ENCODE data around the gene TPSD1.
"Not testable (repeated sequence)": the region's sequence is repeated elsewhere in the genome, so short reads cannot be mapped to it uniquely, and the experiment has no call there.

TPSD1 gene

DNA sequence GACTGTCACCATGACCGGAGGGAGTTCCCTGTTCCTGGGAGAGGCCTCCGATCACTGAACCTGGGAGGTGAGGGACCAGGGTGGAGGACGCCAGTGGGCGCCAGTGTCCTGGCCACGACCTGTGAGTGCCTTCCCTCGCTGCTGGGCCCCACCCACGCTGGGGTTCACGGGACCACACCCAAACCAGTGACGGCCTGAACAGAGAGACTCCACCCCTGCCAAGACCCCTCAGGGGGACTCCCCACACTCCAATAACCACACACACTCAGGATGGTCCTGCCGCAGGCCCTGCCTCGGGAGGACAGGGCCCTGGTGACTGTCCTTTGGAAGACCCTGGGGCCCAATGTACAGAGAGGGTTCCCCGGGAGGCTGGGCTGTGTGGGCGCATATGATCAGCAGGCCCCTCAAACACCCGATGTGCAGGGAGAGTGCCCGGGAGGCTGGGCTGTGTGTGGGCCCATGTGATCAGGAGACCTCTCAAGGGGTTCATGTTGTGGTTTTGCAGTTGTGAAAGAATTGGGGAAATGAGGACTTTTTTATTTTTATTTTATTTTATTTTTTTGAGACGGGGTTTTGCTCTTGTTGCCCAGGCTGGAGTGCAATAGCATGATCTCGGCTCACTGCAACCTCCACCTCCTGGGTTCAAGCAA is 26.6 kb downstream of the TPSD1 start:
- DNase-seq (ENCODE audit: low read depth): no peak

DNA sequence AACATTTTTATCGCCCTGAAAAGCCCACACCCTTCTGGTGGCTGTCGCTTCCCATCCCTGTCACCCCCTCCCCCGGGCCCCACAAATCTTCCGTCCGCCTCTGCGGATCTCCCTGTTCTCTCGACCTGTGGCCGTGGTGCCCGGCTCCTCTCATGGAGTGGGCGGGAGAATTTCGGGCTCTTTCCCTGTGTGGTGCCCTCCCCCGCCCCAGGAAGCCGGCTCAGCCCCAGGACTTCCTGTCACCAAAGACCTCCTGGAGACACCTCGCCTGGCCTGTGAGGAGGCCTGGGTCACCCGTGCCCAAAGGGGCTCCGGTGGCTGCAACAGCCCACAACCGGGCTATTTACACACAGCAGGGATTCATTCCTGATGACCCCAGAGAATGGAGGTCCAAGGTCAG is 27.4 kb downstream of the TPSD1 start:
- no peak for DNase-seq (ENCODE audit: low read depth)

DNA sequence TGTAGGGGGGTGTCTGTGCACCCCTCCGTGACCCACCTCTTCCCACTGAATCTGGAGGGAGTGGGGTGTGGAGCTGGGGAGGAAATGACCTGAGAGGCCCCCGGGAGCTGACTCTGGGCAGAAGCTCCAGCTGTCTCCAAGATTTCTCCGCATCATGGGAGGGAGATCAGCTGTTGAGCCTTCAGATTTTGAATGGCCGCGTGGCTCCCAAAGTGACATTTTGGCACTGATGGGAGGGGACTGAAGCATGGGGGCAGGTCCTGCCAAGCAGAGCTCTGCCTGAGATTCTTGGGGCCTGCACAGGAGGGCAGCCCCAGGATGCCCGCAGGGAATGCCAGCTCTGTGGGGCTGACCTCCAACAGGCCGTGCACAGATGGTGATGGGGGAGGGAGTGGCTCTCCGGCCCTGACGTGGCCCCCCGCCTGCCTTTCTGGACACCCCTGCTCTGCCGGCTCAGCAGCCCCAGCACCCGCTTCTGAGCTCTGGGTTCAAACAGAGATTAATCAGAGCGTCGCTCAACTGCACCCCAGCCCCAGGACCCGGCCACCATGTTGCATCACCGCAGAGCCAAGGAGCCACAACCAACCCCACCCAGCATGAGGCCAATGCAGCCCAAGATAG is 28.2 kb downstream of the TPSD1 start:
- DNase-seq (ENCODE audit: low read depth): no peak

DNA sequence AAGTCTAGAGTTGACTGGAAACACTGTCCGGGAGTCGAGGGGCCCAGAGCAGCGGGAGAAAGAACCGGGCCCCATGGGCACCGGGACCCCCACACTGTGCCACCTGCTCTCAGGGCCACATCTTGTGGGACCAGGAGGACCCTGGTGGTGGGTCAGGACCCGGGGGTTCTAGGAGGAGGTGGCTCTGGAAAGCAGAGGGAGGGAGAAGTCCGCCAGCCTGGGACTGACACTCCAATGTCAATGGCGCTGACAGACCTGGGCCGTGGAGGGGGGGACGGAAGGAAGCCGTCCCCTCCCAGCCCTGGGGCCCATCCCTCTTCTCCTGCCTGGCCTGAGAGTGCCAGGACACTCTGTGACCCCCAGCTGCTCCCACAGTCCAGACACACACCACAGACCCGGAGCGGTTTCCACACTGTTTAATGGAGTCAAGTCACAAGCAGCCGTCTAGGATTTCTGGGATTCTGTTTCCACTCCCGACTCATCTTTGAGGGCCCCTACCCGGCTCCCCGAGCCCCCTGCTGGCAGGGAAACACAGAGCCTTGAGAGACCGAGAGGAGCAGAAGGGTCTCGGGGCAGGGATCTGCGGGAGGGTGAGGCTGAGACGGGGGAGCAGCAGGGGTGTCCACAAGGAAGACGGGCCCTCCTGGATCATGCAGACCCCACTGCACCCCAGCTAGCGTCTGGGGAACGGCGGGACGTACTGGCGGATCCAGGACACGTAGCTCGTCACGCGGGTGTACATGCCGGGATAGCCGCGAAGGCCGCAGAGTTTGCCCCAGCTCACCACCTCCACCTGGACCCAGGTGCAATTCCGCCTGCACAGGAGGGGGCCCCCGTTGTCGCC is 30.0 kb downstream of the TPSD1 start:
- DNase-seq (ENCODE audit: low read depth): no peak

DNA sequence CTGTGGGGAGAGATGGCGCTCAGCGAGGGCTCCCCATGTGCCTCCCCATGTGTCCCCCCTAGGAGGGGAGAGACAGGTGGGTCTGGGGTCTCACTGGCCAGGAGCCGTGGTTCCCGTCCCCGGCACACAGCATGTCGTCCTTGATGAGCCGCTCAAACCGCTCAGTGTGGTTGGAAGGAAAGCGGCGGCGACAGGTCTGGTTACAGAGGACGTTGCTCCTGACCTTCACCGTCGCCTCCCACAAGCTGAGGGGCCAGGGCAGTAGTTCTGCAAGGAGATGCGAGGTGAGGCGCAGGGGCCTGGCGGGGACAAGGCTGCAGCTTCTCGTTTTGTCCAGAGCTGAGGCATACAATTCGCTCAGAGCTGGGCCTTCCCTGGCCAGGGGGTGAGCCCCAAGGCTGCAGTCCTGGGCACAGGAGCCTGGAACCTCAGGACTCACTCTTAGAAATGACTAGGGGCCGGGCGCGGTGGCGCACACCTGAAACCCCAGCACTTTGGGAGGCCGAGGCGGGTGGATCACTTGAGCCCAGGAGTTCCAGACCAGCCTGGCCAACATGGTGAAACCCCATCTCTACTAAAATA is 30.7 kb downstream of the TPSD1 start:
- DNase-seq (ENCODE audit: low read depth): no peak

DNA sequence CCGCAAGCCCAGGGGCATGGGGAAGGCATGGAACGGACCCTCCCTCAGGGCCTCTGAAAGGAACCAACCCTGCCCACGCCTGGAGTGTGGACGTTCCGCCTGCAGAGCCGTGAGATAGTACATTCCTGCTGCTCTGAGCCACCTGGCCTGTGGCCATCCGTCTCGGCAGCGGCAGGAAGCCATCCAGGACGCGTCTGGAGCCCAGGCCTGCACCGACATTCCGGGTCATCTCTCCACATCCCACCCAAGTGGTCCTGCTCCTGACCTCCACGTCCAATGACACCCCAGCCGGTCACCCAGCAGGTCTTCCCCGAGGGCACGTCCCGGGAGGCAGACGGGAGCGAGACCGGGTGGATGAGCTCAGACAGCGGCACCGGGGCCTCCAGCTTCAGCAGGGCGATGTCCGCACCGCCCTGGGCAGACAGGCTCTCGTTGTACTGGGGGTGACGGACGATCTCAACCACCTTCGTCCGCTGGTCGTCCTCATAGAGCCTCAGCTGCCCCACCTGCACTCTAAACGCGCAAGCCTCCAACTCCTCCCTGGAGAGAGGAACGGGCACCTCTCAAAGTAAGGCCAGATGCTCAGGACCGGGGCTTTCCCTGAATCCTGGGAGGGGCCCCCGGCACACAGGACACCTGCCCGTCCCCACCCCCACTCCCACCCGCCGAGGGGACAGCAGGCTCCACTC is 32.3 kb downstream of the TPSD1 start:
- DNase-seq (ENCODE audit: low read depth): no peak

DNA sequence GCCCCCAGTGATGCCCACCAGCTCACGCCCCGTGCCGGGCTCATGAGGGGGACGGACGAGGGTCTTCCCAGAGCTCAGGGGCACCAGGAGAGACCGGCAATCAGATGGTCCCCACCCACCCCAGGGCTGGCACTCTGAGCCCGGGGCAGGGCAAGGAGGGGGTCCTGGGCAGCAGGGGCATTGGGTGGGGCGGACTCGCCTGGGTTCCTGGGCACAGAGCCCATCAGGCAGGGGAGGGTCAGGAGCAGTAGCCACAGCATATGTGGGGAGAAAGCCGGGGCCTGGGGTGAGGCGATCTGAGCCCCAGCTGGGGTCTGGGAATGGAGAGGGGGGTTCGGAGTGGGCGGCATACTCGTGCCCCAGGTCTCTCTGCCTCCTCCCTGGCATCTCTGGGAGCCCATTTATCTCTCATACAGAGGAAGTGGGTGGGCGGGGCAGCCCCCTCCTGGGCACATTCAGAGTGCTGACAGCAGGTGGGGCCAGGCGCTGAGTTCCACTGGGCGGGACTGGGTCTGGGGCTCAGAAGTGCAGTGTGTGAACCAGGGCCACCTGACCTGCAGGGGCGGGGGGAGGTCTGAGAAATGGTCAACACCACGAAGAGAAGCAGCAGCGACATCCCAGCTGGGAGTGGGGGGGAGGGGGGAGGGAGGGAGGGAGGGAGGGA is 33.1 kb downstream of the TPSD1 start:
- DNase-seq (ENCODE audit: low read depth): no peak

DNA sequence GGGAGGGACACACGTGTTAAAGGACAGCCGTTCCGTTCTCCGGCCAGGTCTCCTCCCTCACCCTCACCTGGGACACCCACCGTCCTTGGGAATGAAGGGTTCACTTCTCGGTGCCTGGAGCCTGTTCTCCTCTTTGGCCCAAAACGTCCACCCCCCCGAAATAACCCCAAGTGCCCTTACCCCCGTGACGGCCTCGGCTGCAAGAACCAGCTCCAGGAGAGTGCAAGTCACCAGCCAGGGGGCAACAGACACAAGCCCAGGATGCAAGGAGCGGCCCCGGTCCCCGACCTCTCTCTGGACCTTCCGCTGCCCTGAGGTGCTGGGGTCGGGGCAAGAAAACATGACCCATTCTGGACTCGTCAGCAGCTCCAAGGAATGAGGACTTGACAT is 33.6 kb downstream of the TPSD1 start:
- no peak for DNase-seq (ENCODE audit: low read depth)

DNA sequence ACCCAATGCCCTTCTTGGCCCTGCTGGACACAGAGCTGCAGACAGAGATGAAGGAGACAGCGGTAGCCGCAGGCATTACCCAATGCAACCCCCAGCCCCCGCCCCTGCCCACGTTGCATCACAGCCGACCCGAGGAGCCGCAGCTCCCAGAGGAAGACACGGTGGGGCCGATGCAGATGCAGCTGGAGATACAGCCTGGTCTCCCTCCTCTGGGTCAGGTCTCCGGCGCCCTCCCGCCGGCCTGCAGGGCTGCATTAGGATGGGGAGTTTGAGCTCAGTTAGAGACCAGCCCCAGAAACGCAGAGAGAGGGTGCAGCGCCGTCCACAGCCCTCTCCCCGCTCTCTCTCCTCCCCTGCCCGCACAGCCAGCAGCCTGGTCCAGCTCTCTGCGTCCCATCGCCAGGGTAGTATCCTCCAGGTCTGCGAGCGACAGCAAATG is 34.2 kb downstream of the TPSD1 start:
- no peak for DNase-seq (ENCODE audit: low read depth)

DNA sequence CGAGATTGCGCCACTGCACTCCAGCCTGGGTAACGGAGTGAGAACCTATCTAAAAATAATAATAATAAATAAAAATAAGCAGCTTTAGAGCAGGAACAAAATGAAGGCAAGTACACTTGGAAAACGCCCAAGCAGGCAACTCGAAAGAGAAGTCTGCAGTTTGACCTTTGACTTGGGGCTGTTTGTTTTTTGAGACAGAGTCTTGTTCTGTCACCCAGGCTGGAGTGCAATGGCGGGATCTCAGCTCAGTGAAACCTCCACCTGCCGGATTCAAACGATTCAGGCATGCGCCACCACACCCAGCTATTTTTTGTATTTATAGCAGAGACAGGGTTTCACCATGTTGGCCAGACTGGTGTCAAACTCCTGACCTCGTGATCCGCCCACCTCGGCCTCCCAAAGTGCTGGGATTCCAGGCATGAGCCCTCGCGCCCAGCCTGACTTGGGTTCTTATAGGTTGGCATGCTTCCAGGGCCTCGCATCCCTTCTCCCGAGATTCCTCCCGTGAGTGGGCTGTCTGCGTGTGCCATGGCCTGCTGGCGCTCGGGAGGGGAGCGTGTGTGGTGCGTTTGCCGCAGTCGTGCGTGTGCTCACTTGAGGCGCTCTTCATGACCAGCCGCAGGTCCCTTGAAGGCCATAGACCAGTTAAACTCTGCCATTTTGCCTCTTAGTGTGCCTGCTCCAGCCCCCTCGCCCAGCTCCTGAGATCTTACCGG is 35.1 kb downstream of the TPSD1 start:
- no peak for DNase-seq (ENCODE audit: low read depth)

DNA sequence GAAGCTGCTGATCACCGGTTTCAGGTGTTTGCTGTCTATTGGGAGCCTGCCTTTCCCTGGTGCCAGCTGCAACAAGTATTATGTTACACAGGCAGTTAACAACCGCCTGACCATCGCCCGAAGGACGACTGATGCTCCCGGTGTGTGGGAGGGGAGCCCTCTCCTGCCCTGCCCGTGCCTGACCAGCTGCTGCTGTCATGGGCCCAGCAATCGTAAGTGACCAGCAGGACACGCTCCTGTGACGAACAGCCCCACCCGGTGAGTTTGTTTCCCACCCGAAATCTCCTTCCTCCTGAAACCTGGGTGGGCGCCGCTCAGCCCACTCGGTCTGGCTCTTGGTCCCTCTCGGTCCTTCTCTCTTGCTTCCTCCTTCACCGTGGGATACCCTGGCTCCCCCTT is 35.7 kb downstream of the TPSD1 start:
- no peak for DNase-seq (ENCODE audit: low read depth)

DNA sequence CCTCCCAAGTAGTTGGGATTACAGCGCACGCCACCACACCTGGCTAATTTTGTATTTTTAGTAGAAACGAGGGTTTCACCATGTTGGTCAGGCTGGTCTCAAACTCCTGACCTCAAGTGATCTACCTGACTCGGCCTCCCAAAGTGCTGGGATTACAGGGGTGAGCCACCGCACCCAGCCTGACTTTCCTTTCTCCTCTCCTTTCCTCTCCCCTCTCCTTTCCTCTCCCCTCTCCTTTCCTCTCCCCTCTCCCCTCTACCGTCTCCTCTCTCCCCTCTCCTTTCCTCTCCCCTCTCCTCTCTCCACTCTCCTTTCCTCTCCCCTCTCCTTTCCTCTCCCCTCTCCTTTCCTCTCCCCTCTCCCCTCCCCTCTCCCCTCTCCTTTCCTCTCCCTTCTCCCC is 36.3 kb downstream of the TPSD1 start:
- DNase-seq (ENCODE audit: low read depth): not testable (repeated sequence)

DNA sequence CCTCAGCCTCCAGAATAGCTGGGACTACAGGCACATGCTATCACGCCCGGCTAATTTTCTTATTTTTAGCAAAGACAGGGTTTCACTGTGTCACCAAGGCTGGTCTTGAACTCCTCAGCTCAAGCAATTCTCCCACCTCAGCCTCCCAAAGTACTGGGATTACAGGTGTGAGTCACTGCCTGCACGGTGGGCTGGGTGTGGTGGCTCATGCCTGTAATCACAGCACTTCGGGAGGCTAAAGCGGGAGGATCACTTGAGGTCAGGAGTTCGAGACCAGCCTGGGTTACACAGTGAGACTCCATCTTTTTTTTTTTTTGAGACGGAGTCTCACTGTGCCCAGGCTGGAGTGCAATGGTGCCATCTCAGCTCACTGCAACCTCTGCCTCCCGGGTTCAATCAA is 36.9 kb downstream of the TPSD1 start:
- DNase-seq (ENCODE audit: low read depth): peak; percentile 30

DNA sequence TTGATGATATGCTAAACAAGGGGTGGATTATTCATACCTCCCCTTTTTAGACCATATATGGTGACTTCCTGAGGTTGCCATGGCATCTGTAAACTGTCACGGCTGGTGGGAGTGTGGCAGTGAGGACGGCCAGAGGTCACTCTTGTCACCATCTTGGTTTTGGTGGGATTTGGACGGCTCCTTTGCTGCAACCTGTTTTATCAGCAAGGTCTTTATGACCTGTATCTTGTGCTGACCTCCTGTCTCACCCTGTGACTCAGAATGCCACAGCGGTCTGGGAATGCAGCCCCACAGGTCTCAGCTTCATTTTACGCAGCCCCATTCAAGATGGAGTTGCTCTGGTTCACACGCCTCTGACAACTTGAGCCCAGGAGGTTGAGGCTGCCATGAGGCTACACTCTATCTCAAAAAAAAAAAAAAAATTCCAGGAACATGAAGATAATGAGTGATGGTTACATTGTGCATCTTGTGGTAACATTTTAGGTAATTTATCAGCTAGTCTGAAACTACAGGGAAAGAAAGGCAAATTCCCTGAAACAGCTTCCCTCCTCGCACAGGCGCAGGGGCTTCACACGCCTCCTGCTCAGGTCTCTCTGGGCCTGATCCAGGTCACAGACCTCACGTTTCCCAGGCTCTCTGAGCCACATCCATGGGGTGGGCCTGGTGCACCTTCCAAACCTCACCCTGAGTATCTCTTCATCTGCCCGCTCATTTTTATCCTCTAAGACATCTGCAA is 38.2 kb downstream of the TPSD1 start:
- peak; percentile 23 for DNase-seq (ENCODE audit: low read depth)

DNA sequence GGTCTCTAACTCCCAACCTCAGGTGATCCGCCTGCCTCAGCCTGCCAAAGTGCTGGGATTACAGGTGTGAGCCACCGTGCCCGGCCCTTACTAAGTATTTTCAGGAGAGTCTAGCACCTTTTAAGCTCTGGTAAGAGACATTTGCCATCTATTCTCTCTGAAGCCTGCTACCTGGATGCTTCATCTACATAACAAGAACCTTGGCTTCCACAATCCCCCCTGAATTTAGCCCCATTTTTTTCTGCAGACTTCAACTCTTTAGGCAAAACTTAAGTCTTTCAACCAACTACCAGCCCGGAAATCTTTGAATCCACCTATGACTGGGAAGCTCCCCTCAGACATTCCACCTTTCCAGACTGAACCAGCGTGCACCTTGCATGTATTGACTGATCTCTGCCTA is 39.6 kb downstream of the TPSD1 start:
- DNase-seq (ENCODE audit: low read depth): no peak

DNA sequence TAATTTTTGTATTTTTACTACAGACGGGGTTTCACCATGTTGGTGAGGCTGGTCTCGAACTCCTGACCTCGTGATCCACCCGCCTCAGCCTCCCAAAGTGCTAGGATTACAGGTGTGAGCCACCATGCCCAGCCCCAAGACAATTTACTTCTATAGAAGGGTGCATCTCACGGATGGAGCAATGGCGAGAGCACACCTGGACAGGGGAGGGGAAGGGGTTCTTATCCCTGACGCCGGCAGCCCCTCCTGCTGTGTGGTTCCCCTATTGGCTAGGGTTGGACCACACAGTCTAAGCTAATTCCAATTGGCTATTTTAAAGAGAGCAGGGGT is 40.8 kb downstream of the TPSD1 start:
- not testable (repeated sequence) for DNase-seq (ENCODE audit: low read depth)

DNA sequence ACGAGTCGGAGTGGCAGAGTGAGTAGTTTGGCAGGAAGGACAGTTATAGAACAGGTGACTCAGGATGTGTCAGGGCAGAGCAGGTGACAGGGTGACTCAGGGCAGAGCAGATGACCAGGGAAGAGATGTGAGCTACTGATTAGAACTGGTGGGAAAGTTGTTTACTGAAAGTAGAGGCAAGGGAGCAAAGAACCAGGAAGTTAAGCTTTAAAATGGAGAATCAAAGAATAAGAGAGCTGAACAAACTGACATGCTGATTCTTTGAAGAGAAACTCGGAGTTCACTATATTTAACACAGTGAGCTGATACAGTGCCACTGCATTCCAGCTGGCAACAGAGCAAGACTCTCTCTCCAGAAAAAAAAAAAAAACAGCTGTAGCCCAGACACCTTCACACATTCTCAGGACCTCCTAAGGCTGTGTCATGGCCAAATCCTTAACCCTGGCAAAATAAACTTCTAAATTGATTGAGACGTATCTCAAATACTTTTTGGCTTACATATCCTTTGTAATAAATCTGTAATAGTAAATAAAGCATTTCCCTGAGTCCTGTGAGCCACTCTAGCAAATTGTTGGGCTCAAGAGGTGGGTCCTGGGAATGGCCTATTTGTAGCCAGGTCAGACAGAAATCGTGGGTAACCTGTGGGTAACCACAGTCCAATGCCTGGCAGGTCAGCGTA is 41.3 kb downstream of the TPSD1 start:
- peak; percentile 95 for DNase-seq (ENCODE audit: low read depth)

DNA sequence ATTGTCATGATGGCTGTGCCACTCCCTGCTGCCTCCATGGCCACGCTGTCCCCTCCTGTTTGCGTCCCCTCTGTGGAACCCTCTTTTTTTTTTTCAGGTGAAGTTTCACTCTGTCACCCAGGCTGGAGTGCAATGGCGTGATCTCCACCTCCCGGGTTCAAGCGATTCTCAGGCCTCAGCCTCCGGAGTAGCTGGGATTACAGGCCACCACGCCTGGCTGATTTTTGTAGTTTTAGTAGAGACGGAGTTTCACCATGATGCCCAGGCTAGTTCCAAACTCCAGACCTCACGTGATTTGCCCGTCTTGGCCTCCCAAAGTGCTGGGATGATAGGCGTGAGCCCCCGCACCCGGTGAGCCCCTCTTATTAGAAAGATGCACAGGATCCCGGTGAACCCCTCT is 42.5 kb downstream of the TPSD1 start:
- no peak for DNase-seq (ENCODE audit: low read depth)

DNA sequence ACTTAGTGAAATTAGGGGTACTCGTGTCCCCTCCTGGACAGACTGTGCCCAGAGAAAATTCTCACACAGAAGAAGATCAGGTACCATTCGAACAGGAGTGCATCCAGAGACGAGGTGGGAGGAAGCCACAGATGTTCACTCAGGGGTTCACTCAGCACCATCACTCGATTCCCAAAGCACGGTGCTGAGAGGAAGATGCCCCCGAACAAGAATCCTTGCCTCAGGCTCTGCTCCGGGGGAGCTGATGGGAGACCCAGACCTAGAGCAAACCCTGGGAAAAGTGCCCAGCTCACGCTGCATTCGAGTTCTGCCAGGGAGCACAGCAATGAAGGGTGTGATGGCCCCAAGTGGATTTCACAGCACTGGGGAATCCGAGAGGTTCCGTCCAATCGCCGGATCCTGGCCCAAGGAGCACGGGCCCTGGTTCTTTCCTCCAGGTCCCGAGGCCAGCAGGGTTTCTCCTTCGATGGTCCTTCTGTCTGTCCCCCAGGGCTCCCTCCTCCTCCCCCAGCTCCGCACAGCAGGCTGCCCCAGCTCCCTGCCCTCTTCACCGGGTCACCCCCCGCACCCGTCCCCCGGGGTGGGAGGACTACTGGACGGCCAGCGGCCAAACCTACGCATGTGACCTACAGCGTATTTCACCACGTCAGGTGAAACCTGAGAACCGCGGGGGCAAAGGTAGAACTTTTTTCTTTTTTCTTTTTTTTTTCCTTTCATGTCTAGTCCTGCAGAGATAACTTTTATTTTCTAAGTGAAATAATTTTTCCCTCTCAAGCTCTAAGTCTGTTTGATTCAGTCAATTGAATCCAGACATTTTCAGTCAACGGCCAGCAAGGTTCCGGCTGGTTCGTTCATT is 43.4 kb downstream of the TPSD1 start:
- DNase-seq (ENCODE audit: low read depth): no peak
